Right lobe of liver (tissue), 6 donors: ENCODE results near the gene ZER1. TPM values are rescaled to one million over a fixed set of nuclear protein-coding genes. Genes with fewer than 3 reads are reported as not detected.

ENCODE experiments used
- ATAC-seq, 4 donors: fragments of 200-7000 bp; cut with Tn5 transposase; one replicate each; pipeline ENCODE4 v1.9.1; 2020; ENCODE audit warnings: mild to moderate bottlenecking in 4 of 4, moderate library complexity in 4 of 4
- DNase-seq, 3 donors: peaks; one replicate each; pipeline ENCODE4 v3.0.0-alpha.2; 2020
- H3K27ac ChIP-seq, 3 donors: fragments of 200-600 bp; one replicate each; pipeline ENCODE4 v1.8.0; 2022
- H3K27me3 ChIP-seq, 2 donors: fragments of 200-600 bp; one replicate each; pipeline ENCODE4 v1.8.0; 2022
- H3K36me3 ChIP-seq, 4 donors: fragments of 200-600 bp; sonication (generic) in 1 of 4; one replicate each; pipeline versions ENCODE4 v1.5.1 to v1.8.0; 2017 to 2022; ENCODE audit warnings: control low read depth in 1 of 4
- H3K4me1 ChIP-seq, 4 donors: fragments of 200-600 bp; sonication (generic) in 1 of 4; one replicate each; pipeline versions ENCODE4 v1.5.1 to v1.8.0; 2017 to 2022; ENCODE audit warnings: control low read depth in 1 of 4
- H3K4me3 ChIP-seq, 3 donors: fragments of 200-600 bp; one replicate each; pipeline ENCODE4 v1.8.0; 2022
- H3K9me3 ChIP-seq, 4 donors: fragments of 200-600 bp; sonication (generic) in 1 of 4; one replicate each; pipeline versions ENCODE4 v1.5.1 to v1.8.0; 2017 to 2022; ENCODE audit warnings: control low read depth in 1 of 4
- POLR2A ChIP-seq: fragments of 450-650 bp; IDR thresholded peaks from one replicate; pipeline ENCODE4 v1.6.1; 2017; ENCODE audit warnings: antibody characterized with exemption, mild to moderate bottlenecking
- WGBS: methylation state at CpG from one replicate; pipeline ENCODE4 v1.1.6; 2018; ENCODE audit warnings: low coverage, low lambda C conversion rate; ENCODE audit not compliant: insufficient coverage; ENCODE audit errors: missing lambda C conversion rate; 5-methylcytosine and 5-hydroxymethylcytosine counted together
- intact Hi-C, 2 donors: fragments of 100-400 bp; cut with DNase I; formaldehyde crosslinking; loops; one replicate each; pipeline versions ENCODE4 v1.11.2 to v1.14.1; 2022
- total RNA-seq, 6 experiments: library from RNA; depleted of rRNA in 2 of 6; stranded (reverse); fragments of >200 nt in 2 of 6; fragmentation: NEBNext Ultra II Directional in 3 of 6; extraction: Animal tissue kit (Norgen Biotek cat#: 25700) in 3 of 6; gene quantifications; one replicate each; pipeline versions ENCODE4 v1.1.0 to v1.2.4, GENCODE V29; 2016 to 2023
- TF ChIP-seq, protein P1 (sequence below), 4 donors: fragments of 200-600 bp in 3 of 4; fragments of 450-650 bp in 1 of 4; IDR thresholded peaks; one replicate each; pipeline versions ENCODE4 v1.5.1 to v1.8.0; 2016 to 2022; ENCODE audit warnings: antibody characterized with exemption in 4 of 4, mild to moderate bottlenecking in 2 of 4
- donor health status: DM: no; HTN: yes; CAD: no.
- donor health status: DM: no; HTN: no; CAD: no.
- donor health status: DM: no; HTN: no; CAD: no.
- donor health status: DM: no; HTN: yes; CAD: no.
- donor health status: DM: no; HTN: yes; CAD: no.

ZER1 gene
- total RNA-seq, 6 experiments from 2014 or later: 13.4 to 21.8 (median 16.0) TPM

DNA sequence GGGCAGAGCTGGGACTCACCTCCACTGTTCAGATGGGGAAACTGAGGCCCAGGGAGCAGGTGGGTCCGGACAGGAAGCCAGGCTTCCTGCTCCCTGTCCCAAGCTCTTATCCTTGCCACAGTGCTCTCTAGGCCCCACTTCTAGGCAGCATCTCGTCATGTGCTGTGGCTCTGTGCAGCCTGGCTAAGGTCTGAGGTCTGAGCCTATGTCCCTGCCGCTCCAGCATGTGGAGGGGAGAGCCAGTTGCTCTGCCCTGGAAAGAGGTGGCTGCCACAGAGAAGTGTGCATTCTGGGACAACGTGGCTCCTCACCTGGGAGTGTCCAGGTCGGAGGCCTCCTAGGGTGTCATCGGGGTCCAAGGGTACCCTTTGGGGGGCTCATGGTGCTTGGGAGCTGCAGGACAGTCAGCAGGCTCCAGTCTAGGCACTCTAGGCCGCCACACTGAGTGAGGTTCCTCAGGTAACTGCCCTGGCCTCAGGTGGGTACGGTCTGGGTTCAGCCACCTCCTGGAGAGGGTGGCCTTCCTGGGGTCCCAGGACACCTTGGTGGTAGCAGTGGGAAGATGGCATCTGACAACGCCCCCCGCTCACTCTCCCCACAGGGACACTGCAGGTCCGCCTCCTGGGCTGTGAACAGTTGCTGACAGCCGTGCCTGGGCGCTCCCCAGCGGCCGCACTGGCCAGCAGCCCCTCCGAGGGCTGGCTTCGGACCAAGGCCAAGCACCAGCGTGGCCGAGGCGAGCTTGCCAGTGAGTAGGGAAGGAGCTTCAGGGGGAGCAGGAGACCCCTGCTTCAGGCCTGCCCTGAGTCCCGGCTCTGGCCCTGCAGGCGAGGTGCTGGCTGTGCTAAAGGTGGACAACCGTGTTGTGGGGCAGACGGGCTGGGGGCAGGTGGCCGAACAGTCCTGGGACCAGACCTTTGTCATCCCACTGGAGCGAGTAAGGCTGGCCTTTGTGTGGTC, 59.0 kb downstream of the ZER1 start:
- Histone ChIP-seq H3K27ac (no peak overlapping the region), H3K4me1 (no peaks in the 10 kb centered on the region), H3K36me3 (no peaks in the 10 kb centered on the region), H3K9me3 (no peaks in the 10 kb centered on the region), H3K4me3 (no peak overlapping the region), H3K27me3 (no peaks in the 10 kb centered on the region)
- no peak for TF ChIP-seq POLR2A
- TF ChIP-seq, protein P1, sequence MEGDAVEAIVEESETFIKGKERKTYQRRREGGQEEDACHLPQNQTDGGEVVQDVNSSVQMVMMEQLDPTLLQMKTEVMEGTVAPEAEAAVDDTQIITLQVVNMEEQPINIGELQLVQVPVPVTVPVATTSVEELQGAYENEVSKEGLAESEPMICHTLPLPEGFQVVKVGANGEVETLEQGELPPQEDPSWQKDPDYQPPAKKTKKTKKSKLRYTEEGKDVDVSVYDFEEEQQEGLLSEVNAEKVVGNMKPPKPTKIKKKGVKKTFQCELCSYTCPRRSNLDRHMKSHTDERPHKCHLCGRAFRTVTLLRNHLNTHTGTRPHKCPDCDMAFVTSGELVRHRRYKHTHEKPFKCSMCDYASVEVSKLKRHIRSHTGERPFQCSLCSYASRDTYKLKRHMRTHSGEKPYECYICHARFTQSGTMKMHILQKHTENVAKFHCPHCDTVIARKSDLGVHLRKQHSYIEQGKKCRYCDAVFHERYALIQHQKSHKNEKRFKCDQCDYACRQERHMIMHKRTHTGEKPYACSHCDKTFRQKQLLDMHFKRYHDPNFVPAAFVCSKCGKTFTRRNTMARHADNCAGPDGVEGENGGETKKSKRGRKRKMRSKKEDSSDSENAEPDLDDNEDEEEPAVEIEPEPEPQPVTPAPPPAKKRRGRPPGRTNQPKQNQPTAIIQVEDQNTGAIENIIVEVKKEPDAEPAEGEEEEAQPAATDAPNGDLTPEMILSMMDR (IDR thresholded peaks at IDR 0.05): no peak
- DNase-seq (peak; percentile 8 to 49 (median 39)), ATAC-seq (peak in 2 of 4 donors; percentile 9 to 34)
- intact Hi-C loops: no loop called here
- WGBS: no CpG with 5 or more reads among the region's 26 CpGs

DNA sequence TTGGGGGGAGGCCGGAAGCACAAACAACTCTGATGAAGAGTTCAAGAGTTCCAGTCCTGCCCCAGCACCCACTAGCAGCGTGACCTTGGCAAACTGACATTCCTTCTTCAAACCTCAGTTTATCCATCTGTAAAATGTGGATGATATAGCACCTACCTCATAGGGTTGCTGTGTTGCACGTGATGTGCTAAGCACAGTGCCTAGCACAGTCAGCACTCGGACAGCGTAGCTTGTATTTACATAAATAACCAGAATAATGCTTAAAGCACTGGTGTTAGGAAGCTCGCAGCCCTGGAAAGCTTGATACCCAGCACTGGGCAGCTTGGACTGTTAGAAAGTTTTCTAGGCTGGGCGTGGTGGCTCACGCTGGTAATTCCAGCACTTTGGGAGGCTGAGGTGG, 64.3 kb downstream of the ZER1 start:
- DNase-seq: peak in 2 of 3 donors; percentile 1 to 11
- WGBS: 94% methylated on average over 3 of the region's 8 CpGs

DNA sequence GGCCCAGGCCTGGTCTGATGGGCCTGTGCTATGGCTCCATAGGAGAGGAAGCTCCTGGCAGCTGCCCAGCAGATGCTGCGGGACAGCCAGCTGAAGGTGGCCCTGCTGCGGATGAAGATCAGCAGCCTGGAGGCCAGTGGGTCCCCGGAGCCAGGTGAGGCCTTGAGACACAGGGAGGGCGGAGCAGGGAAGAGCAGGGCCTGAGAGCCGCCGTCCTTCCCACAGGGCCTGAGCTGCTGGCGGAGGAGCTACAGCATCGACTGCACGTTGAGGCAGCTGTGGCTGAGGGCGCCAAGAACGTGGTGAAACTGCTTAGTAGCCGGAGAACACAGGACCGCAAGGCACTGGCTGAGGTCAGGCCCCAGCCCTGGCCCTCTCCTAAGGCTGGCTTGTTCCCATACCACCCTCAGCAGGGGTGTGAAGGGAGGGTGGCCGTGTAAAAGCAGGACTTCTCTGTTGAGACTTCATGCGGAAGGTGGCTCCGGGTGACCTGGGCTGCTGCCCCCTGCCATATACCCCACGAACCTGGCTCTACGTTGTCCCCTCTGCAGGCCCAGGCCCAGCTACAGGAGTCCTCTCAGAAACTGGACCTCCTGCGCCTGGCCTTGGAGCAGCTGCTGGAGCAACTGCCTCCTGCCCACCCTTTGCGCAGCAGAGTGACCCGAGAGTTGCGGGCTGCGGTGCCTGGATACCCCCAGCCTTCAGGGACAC, 64.9 kb downstream of the ZER1 start:
- intact Hi-C loops: no loop called here
- Histone ChIP-seq H3K27ac (no peak overlapping the region), H3K36me3 (no peaks in the 10 kb centered on the region), H3K27me3 (no peaks in the 10 kb centered on the region), H3K4me1 (no peaks in the 10 kb centered on the region), H3K9me3 (no peaks in the 10 kb centered on the region), H3K4me3 (no peak overlapping the region)
- peak; percentile 19 to 49 (median 48) for DNase-seq
- no peak for TF ChIP-seq POLR2A
- TF ChIP-seq, protein P1 (IDR thresholded peaks at IDR 0.05): no peak
- 85% methylated on average over 4 of the region's 23 CpGs for WGBS
- ATAC-seq: no peak

More for the DNA sequence above, 64.3 kb downstream of the ZER1 start:
- TF ChIP-seq, protein P1 (IDR thresholded peaks at IDR 0.05): no peak
- no peak for TF ChIP-seq POLR2A
- Histone ChIP-seq H3K4me1 (no peaks in the 10 kb centered on the region), H3K4me3 (no peak overlapping the region), H3K27me3 (no peaks in the 10 kb centered on the region), H3K9me3 (no peaks in the 10 kb centered on the region), H3K27ac (no peak overlapping the region), H3K36me3 (no peaks in the 10 kb centered on the region)
- no peak for ATAC-seq
- intact Hi-C loops: no loop called here

GRCh38 chr9:128706045-128706444, 65.7 kb downstream of the ZER1 start:
- ATAC-seq (no peak), DNase-seq (peak; percentile 2 to 21 (median 17))
- H3K4me3 ChIP-seq: no peak overlapping the region
- no peak overlapping the region for H3K27ac ChIP-seq
- intact Hi-C loops: no loop called here
- no peaks in the 10 kb centered on the region for H3K27me3 ChIP-seq
- H3K9me3 ChIP-seq: no peaks in the 10 kb centered on the region
- H3K4me1 ChIP-seq: no peaks in the 10 kb centered on the region
- TF ChIP-seq, protein P1 (IDR thresholded peaks at IDR 0.05): no peak
- no peak for TF ChIP-seq POLR2A
- no CpG with 5 or more reads among the region's 1 CpG for WGBS
- H3K36me3 ChIP-seq: no peaks in the 10 kb centered on the region
